ENCODE measurements around the gene ANKRD33B.
"Not testable (repeated sequence)": the region's sequence is repeated elsewhere in the genome, so short reads cannot be mapped to it uniquely, and the experiment has no call there.

ANKRD33B gene

DNA sequence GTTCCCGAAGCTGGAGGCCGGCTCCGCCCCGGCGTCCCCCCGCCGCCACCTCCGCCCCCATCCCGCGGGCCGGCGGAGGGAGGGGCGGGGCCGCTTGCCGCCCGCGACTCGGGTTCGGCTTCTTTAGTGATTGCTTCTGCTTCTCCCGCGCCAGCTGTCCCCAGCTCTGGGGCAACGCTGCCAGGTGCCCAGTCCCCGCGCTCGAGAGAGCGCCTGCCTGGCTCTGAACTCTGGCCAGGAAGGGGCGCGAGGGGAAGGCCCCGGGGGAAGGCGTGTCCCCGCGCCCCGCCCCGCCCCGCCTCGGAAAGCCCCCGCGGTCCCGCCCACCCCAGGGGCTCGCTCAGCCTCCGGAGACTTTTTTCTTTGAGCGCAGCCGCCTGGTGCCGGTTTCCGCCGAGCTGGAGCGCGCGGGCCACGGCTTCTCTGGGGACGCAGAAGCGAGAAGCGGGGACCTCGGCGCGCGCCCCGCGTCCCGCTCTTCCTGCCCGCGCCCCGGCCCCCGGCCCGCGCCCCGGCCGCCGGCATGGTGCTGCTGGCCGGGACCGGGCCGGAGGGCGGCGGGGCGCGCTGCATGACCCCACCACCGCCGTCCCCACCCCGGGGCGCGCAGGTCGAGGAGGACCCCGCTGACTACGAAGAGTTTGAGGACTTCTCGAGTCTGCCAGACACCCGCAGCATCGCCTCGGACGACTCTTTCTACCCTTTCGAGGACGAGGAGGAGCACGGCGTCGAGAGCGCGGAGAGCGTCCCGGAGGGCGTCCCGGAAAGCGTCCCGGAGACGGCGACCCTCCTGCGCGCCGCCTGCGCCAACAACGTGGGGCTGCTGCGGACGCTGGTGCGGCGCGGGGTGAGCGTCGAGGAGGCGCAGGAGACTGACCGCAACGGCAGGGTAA is at the start of gene ANKRD33B:
Gene ANKRD33B, plus strand, starts transcription at position 126 of the 893 bp plus-strand sequence. Its CDS starts 398 bp downstream, at position 524.
- DNase-seq (ENCODE audit: low read depth in 1 of 2, low spot score in 1 of 2): peak; percentile 60 to 76

DNA sequence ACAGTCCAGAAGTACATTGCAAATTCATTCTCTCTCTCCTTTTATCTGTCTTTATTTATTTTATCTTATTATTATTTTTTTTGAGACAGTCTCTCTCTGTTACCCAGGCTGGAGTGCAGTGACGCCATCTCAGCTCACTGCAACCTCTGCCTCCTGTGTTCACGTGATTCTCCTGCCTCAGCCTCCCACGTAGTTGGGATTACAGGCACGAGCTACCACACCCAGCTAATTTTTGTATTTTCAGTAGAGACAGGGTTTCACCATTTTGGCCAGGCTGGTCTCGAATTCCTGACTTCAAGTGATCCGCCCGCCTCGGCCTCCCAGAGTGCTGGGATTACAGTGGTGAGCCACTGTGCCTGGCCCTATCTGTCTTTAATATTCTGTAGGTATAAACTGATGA is 49.3 kb upstream of the ANKRD33B start:
- DNase-seq (ENCODE audit: low read depth in 1 of 2, low spot score in 1 of 2): not testable (repeated sequence)

DNA sequence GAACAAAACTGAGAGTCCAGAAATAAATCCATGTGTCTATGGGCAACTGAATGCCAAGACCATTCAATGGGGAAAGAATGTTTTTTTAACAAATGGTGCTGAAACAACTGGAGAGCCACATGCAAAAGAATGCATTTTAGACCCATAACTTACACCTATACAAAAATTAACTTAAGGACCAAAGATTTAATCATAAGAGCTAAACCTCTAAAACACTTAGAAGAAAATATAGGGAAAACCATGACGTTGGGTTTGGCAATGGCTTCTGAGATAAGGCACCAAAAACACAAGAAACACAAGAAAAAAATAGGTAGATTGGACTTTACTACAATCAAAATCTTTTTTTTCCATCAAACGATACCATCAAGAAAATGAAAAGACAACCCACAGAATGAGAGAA is 48.4 kb upstream of the ANKRD33B start:
- DNase-seq (ENCODE audit: low read depth in 1 of 2, low spot score in 1 of 2): no peak

DNA sequence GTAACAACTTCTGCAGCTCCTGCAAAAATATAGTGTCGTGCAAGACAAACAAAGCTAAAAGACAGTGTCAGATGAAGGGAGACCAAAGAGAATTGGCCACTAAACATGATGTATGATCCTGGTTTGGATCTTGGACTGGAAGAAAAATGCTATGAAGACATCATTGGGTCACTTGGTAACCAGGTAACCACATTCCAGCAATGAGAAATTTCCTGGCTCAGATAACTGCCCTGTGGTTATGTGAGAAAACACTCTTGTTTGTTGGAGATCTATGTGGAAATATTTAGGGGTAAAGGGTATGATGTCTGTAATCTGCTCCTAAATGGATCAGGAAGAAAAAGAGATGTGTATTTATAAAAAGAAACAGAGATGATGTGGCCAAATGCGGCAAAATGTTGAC is 45.5 kb upstream of the ANKRD33B start:
- no peak for DNase-seq (ENCODE audit: low read depth in 1 of 2, low spot score in 1 of 2)

DNA sequence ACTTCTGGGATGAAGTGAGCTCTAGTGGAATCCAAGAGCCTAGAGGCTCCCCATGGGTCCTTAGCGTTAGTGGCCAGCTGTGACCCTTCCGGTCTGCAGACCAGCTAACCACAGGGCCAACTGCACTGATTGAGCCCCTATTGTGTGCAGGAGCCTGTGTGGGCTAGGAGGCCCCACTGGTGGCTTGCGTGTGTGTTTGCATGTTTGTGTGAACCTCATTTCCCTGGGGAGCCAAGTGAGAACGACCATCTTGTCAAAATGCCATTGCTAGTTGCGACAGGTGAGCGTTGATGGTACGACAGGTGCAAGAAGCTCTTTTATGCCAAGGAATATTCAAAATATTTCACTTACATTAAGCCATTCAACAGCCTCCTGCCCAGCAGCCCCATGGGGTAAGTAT is 44.1 kb upstream of the ANKRD33B start:
- no peak for DNase-seq (ENCODE audit: low read depth in 1 of 2, low spot score in 1 of 2)

DNA sequence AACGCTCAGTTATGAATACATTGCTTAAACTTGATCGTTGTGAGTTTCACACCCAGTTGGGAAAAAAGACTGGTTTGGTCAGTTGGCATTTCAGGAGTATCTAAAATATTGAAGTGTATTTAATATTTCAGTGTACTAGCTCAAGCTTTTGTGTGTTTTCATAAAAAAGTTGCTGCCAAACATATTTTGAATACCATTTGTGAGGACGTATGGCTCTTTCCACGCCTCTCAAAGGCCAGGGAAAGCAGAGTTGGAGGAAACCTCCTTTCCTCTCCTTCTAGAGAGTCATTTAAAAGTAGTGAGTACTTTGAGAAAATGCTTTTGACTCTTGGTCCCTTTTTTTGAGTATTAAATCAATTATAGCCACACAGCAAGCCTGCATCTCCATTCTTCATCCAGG is 43.2 kb upstream of the ANKRD33B start:
- no peak for DNase-seq (ENCODE audit: low read depth in 1 of 2, low spot score in 1 of 2)

DNA sequence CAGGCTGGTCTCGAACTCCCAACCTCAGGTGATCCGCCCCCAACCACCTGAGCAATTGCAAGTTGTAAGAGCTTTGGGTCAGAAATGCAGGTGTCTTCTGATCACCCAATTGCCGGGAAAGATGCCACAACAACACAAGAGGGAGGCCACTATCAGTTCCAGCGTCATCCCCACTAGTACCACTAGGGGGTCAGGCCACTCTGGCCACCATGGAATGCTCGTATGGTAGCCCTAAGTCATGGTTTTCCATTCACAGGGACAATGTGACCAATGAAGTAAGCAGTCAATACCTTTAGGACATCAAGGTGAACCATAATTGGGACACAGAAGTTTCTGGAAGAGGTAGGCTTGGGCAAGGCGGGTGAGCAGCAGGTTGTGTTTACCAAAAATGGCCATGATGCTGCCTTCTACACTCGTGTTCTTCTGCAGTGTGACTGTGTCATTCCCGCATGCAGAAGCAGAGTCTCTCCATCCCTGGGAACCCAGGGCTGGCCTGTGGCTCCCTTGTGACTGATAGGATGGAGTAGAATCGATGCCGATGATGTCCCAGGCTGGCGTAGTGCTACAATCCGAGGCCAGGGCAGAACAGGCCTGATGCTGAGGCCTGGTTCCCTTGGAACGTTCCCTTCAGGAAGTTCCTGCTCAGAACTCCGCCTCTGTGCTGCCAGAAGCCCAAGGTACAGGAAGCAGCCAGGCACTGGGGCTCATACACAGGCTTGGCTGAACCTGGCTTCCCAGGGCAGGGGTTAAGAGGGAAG is 42.2 kb upstream of the ANKRD33B start:
- DNase-seq (ENCODE audit: low read depth in 1 of 2, low spot score in 1 of 2): no peak

DNA sequence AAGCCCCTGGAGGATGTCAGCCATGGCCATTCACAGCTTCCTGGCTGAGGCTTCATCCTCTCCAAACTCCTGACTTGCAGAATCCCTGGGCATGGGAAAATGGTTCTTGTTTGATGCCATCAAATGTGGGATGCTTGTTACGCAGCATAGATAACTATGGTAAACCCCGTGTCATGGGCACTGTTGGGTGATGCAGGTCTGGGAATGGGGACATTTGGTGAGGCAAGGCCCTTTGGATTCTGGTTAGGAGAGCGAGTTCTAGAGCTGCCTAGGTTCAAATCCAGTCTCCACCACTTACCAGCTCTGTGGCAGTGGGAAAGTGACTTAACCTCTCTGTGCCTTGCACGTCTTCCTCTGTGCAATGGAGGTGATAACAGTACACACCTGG is 41.7 kb upstream of the ANKRD33B start:
- no peak for DNase-seq (ENCODE audit: low read depth in 1 of 2, low spot score in 1 of 2)

DNA sequence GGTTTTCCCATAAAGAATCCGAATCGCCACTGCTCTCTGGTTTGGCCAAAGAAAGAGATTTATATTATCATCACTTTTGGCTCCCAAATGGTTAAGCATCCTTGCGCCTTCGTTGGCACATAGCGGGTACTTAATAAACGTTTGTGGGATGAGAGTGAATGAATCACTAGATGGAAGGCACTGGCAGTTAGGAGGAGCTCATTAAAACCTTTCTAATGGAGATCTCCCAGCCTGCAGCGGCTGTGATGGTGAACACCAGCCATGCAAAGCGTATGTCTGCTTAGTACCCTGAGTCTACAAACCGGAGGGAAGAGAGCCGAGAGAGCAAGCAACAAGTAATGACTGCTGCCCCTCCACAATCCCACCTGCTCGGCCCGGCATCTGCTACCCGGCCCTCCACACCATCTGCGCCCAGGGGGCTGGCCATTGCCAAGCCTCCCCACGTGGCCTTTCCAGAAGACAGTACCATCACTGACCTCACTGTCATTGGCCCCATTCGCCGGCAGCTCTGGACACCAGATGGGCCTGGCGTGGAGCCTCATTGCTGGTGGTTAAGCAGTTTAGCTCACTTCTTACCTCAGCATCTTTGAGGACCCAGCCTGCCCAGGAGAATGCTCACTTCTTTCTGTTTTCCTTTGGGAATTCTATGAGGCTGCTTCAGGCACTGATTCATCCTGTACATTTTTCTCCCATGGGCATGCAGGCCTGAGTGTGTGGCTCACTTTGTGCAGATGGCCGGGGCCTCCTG is 39.3 kb upstream of the ANKRD33B start:
- DNase-seq (ENCODE audit: low read depth in 1 of 2, low spot score in 1 of 2): no peak

DNA sequence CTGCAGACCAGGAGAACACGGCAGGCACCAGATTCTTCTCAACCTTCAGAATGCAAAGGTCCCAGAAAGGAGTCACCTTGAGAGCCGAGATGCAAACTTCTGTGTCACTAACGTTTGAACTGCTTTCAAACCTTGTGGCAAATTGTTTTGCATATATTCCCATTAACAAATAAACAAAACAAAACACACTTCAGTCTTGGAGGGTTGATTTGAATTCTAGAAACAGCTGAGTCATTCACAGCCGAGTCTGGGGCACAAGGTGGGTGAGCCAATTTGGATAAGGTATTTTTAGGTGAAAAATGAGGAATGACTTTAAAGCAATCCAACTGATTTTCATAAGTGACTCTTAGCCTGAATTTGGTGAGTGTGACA is 38.8 kb upstream of the ANKRD33B start:
- DNase-seq (ENCODE audit: low read depth in 1 of 2, low spot score in 1 of 2): no peak

DNA sequence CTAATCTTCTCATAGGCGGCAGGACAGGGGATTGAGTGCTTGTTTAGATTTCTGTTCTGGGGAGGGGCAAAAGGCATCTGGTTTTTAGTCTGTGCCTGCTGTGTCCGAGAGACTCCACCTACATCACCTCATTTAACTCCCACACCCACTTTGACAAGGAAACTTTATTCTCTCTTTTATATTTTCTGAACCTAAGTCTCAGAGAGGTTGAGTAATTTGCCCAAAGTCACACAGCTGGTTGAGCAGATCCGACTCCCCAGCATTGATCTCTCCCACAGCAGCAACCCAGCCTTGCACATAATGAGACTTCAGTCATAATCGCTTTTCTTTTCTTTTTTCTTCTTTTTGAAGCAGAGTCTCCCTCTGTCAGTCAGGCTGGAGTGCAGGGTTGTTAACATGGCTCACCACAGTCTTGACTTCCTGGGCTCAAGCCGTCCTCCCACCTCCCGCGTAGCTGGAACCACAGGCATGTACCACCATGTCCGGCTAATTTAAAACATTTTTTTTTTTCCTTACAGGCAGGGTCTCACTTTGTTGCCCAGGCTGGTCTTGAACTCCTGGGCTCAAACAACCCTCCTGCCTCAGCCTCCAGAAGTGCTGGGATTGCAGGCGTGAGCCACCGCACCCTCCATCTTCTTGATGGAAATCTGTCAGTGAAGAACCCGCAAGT is 36.5 kb upstream of the ANKRD33B start:
- DNase-seq (ENCODE audit: low read depth in 1 of 2, low spot score in 1 of 2): no peak

DNA sequence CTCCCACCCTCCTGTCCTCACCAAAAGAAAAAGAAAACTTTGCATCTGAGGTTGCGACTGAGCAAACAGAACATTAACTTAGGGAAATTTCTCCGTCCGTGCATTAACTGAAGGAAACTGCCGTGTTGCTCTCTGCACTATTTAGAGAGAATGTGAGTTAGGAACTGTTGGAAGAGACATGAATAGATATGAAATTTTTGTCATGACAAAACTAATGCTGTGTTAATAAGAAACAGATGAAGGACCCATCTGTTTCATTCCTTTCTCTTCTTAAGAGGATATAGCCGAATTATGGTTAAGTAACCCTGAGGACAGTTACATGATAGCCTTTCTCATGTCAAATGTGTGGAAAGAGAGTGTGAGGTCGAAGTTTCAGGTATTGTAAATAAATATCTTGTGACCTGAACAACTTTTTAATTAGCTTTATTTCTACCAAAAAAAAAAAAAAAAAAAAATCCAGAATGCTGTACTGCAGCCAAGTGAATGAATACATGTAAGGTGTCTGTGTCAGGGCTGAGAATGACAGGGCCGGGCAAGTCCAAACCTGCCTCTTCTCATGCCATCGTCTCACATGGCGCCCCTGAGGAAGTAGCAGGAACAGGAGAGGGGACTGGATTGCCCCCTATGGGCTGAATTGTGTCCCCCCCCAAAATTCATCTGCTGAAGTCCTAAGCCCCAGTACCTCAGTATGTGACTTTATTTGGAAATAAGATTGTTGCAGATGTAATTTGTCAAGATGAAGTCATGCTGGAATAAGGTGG is 35.6 kb upstream of the ANKRD33B start:
- no peak for DNase-seq (ENCODE audit: low read depth in 1 of 2, low spot score in 1 of 2)

DNA sequence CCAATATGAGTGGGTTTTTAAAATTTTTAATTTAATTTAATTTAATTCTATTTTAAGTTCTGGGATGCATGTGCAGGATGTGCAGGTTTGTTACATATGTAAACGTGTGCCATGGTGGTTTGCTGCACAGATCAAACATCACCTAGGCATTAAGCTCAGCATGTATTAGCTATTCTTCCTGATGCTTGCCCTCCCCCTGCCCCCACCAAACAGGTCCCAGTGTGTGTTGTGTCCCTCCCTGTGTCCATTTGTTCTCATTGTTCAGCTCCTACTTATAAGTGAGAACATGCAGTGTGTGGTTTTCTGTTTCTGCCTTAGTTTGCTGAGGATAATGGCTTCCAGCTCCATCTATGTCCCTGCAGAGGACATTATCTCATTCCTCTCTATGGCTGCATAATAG is 35.0 kb upstream of the ANKRD33B start:
- no peak for DNase-seq (ENCODE audit: low read depth in 1 of 2, low spot score in 1 of 2)

DNA sequence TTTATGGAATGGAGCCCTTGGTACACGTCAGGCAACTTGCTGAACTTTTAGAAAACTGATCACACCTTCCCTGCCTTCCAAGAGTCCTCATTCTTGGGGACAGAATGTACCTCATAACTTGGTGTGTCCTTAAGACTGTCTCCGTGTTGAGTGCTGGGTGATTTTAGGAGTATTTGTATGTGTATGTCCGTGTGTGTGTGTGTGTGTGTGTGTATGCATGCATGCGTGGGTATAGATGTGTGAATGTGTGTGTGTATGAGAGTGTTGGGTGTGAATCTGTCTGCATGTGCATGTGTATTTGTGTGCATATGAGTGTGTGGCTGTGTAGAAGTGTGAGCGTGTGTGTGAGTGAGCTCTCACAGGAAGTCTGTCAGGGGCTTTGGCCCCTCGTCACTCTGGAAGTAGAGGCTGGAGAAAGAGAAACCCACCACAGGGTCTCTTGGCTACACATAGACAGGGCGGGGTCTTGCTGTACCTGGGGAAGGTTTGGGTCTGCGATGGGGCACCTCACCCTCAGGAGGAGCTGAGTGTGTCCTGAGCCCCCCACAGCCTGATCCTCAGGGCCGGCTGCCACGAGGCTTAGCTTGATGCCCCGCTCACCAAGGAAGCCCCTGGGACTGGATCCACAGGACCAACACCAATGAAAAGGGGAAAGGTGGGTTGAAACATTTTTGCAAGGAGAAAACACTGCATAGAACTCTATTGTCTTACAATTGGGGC is 33.1 kb upstream of the ANKRD33B start:
- no peak for DNase-seq (ENCODE audit: low read depth in 1 of 2, low spot score in 1 of 2)

DNA sequence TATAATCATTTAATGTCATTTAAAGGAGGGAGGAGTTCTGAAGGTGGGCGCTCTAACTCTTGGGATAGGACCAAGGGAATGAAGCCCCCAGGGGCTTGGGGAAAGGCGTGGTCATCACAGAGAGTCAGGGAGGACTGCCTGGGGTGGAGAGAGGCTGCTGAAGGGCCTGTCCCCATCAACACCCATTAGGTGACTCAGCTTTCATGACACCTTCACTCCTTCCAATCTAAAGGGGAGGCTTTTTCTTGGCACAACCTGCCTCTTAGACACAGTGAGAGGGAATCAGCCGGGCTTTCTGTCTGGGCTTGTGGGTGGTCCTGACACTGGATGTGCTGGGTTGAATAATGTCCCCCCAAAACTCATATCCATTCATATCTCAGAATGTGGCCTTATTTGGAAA is 31.4 kb upstream of the ANKRD33B start:
- no peak for DNase-seq (ENCODE audit: low read depth in 1 of 2, low spot score in 1 of 2)

DNA sequence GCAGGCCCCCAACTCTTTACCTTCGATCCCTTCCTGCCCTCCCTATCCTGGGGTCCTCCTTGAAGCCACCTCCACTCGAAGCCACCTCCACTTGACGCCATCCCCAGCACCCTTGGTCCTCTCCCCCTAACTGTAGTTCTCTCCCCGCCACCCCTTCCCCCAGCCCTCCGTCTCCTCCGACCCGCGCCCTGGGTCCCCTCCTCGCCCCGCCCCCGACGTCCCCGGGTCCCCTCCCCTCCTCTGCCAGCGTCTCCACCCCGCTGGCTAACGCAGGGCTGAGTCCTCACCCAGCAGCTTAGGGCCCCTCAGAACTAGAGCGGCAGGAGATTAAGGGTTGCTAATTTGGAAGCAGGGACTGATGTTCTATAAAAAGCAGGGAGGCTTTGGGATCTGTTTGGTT is 30.6 kb upstream of the ANKRD33B start:
- DNase-seq (ENCODE audit: low read depth in 1 of 2, low spot score in 1 of 2): no peak

DNA sequence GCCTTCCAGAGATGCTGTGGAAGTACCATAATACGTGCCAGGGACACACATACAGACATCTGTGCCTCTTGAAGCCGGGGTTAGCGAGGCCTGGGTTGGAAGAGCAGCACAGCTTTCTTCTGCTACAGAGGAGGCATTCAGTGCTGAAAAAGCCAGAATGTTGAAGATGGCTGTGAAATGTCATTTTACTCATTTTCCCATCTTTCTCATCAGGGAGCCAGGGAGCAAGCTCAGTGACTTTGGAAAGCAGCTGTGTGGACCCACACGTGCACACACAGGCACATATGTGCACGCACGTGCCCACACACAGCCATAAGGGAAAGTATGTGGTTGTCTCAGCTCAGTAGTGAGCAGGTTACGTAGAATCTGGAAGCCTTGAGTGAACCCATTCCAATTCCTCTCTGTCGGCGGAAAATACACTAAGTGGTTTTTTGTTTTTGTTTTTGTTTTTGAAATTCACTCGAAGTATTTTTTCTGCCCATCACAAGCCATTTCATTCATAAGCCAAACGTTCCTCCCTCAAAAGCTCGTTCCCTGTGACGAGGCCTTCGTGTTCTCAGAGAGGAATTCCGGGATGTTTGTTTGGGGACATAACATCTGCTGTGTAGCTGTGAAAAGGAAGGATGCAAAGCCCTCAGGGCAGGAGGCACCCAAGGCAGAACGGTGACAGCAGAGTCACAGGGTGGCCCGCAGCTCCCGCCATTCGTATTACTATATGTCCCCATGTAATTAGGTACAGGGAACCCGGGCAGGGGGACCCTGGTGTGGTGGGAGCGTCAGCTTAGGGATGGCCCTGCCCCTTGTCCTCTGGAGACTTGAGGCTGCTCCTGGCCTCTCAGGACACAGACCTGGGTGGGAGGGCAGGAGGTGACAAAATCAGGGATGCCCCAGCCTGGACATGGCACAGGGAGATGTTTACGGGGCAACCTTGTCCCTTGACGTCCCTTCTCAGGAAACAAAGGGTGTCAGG is 29.0 kb upstream of the ANKRD33B start:
- no peak for DNase-seq (ENCODE audit: low read depth in 1 of 2, low spot score in 1 of 2)

DNA sequence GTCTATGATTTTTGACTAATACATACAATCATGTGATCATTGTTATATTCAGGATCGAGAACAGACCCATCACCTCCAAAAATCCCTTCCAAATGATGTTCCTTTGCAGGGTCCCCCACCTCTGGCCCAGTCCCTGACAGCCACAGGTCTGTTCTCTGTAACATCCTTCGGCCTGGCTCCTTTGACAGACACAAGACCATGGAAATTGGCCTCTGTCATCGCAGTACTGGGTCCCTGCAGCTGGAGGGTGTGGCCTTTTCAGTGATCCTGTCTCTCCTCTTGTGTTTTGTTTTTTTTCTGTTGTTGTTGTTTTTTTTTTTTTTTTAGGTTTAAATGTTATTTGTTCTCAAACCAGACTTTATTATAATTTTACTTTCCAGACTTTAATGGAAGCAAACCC is 27.4 kb upstream of the ANKRD33B start:
- no peak for DNase-seq (ENCODE audit: low read depth in 1 of 2, low spot score in 1 of 2)
